Activated CD8-positive, alpha-beta memory T cell treated with anti-CD3 and anti-CD28 coated beads, Interleukin-2, amount 50 U/mL, for 48 hours (primary cell): ENCODE results near the gene CACNG7.

ENCODE experiments used
- DNase-seq: peaks from one replicate; pipeline ENCODE4 v3.0.0-alpha.2; 2020

The CACNG7 gene

DNA sequence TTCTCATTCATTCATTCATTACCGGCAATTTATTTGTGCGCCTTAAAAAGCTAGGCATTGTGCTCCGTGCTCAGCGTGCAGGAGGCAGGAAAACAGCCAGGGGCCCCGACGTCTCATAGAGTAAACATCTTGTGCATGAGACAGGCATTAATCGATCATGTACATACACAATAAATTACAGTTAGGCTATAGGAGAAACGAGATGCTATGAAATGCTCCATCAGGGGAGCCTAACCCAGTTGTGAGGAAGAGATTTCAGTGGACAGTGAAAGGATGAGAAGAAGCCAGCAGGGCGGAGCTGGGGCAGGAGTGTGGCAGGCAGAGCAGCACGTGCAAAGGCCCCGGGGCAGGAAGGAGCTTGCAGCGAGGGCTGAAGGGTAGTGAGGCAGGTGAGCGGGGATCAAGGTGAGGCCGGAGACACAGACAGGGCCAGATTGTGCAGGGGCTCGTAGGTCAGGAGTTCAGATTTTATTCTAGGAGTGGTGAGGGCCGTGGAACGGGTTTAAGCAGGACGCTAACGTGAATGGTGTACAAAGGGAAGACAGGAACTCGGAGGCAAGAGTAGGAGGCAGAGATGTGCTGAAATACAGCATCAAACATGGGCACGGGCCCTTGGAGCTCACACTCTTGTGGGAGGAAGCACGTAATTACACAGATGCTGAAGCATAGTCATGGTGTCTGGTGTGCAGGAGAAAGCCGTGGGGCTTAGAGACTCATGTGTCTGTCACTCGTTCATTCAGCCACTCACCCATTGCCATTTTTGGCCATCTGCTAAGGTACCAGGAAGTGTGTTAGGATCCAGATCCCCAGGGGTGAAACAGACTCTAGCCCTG is 74.6 kb downstream of the CACNG7 start:
- DNase-seq, result no peak

DNA sequence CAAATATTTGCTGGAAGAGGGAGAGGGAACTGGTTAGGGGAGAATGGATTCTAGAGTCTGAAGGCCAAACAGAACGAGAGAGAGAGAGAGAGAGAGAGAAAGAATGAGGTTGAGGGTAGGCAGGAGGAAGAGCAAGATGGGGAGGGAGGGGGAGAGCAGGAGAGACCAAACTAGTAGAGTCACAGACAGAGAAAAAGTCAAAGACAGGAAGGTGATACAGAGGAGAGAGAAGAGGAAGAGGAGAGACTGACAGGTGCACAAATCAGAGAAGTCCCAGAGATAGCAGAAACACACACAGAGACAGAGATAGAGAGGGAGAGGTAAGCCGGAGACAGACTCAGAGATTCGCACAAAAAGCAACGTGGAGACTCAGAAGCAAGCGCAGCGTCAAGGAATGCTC is 76.8 kb downstream of the CACNG7 start:
- no peak for DNase-seq

DNA sequence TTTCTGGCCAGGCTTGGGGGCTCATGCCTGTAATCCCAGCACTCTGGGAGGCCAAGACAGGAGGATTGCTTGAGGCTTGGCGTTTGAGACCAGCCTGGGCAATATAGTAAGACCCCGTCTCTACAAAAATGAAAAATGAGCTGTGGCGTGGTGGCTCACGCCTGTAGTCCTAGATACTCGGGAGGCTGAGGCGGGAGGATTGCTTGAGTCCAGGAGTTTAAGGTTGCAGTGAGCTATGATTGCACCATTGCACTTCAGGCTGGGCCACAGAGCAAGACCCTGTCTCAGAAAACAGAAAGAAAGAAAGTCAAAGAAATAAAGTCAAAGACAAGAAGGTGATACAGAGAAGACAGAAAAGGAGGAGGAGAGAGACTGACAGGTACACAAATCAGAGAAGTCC is 79.9 kb downstream of the CACNG7 start:
- DNase-seq, result no peak

DNA sequence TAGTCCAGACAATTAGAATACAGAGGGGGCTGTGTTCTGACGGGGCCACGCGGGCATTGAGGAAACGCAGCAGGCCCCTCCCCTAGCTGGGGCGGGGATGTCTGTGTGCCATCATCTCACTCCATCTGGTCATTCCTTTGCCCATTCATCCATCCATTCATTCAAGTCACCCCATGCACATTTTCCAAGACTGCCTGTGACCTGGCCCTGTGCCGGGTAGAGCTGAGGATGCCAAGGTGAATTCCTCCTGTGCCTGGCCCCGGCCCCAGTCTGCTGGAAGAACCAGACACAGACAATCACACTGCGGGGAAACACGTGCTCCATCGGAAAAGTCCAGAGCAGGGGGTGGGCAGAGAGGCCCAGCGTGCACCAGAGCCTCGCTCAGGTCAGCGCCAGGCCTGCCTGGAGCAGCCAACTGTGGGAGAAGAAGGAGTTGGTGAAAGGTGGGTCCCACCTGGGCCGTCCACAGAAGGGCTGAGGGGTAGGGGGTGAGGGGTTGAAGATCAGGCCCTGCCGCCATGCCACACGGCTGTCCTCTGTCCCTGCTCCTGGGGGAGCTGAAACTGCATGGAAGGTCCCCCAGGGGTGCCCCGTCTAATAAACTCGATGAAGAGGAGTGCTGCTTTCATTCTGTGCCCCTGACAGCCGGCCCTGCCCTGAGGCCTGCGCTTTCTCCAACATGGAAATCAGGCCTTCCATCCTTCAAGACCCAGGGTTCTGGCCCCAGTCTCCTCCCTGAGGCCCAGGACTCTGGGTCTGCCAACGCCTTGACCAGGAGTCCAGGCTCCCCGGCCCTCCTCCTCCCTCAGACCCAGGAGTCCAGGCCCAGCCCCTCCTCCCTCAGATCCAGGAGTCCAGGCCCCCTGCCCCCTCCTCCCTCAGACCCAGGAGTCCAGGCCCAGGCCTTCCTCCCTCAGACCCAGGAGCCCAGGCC is 80.8 kb downstream of the CACNG7 start:
- no peak for DNase-seq

DNA sequence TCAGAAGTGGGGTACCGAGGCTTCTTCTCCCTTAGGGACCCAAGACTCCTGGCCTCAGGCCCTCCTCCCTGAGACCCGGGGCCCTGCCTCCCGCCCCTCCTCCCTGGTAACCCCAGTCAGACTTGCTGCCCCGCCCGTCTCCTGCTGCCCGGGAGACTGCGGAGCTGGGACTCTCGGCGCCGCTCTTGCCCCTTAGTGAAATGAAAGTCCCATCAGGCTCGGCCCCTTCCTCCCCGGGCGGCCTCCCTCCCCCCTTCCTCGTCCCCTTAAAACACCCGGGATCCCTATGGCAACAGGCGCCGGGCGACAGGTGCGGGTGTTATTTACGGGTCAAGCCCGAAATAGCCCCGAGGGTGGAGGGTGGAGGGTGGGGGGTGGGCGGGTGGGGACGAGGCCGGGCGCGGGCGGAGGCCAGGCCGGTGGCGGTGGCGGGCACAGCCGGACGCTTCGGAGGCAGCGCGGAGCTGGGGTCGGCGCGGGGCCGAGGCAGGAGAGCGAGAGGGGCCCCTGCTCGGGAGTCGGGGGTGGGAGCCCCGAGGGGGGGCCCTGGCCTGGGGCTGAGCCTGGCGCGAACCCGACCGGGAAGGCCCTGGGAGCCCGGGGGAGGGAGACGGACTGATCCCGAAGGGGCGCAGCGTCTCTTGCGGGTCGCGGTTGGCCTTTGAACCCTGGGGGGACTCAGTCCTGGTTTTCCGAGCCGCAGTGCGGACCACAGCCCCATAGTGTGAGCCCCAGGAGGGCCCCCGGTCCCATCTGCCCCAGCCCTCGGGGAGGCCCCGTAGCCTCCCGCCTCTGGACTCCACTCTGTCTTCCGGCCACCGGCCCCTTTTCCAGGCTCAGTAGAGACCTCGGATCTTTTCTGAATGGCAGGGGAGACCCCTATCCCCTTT is 82.4 kb downstream of the CACNG7 start, which contains the start of gene CACNG6:
Gene CACNG6, plus strand, starts transcription at position 414 of the 890 bp plus-strand sequence. CDS start 1,241 bp downstream, outside the sequence.
- no peak for DNase-seq

DNA sequence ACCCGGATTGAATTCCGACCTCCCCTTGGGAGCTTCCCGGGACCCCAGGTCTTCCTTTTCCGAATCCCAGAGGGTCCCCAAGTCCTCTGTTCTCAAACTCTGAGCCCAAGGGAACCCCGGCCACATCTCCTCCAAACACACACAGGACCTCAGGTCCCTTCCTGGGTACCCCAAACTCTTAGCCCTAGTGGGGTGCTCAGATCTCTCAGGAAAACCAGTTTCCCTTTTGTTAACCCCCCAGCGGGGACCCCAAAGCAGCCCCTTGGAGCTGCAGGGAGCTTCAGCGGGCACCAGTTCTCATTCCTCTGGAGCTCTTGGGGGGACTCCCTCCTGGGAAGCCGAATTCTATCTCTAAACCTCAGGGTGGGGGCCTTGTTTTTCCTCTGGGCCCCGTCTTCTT is 83.1 kb downstream of the CACNG7 start:
- DNase-seq, result no peak

DNA sequence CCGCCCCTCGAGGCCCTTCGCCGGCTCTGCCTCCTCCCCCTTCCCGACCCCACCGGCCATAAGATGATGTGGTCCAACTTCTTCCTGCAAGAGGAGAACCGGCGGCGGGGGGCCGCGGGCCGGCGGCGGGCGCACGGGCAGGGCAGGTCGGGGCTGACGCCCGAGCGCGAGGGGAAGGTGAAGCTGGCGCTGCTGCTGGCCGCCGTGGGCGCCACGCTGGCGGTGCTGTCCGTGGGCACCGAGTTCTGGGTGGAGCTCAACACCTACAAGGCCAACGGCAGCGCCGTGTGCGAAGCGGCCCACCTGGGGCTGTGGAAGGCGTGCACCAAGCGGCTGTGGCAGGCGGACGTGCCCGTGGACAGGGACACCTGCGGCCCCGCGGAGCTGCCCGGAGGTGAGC is 83.7 kb downstream of the CACNG7 start:
- no peak for DNase-seq

DNA sequence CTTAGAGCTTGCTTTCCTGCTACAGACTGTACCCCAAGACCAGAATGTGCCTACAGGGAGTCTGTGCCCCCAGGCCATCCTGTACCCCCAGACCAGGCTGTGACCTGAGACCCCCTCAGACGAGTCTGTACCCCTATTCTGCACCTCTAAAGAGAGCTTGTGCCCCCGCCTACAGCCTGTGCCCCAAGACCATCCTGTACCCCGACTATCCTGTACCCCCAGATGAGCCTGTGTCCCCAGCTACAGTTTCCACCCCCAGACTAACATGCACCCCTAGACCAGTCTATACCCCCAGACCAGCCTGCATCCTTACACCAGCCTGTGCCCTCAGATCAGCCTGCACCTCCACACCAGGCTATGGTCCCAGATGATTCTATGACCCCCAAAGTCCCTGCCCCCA is 84.4 kb downstream of the CACNG7 start:
- DNase-seq, result no peak
